ENCODE data around the gene GPC6.

Gene GPC6

DNA sequence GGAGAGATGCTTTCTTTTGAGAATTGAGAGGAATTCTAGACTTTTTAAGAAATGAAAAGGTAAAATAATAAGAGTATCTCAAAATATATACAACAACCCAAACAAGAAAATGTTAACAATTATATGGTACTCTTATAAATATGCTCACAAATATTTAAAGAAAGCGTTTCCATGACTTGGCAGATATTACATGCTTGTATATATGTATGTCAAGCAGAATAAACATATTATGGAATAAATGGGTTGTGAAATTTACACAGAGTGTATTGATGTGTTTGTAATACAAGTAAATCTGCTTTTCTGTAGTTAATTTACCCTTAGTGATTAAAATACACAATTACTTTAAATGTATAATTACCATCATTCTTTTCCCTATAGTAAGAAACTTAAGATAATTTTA is 65.8 kb downstream of the GPC6 start:
- Histone ChIP-seq H2AFZ (ENCODE audit: low read length) (no peak overlapping the region), H3K27me3 (ENCODE audit: insufficient read depth, low read length, poor library complexity, severe bottlenecking) (no peaks in the 10 kb centered on the region), H3K9ac (ENCODE audit: low read depth, low read length, poor library complexity, severe bottlenecking) (no peak overlapping the region), H3K79me2 (ENCODE audit: insufficient read depth, low read length) (no peaks in the 10 kb centered on the region), H3K4me1 (ENCODE audit: insufficient read depth, low read length, poor library complexity, severe bottlenecking) (no peaks in the 10 kb centered on the region), H3K36me3 (ENCODE audit: insufficient read depth, low read length) (no peaks in the 10 kb centered on the region), H3F3A (ENCODE audit: low read depth) (no peaks in the 10 kb centered on the region), H4K20me1 (ENCODE audit: insufficient read depth, low read length, poor library complexity, severe bottlenecking) (no peaks in the 10 kb centered on the region), H3K4me3 (ENCODE audit: low read length, poor library complexity, severe bottlenecking) (no peak overlapping the region), H3K9me2 (replicated peaks; ENCODE audit: low read depth, low read length) (no peaks in the 10 kb centered on the region), H3K9me3 (ENCODE audit: insufficient read depth, low read depth, low read length) (no peaks in the 10 kb centered on the region), H3K4me2 (ENCODE audit: low read depth, low read length, poor library complexity, severe bottlenecking) (no peak overlapping the region)
- TF ChIP-seq EZH2phosphoT487 (IDR thresholded peaks at IDR 0.05; ENCODE audit: borderline replicate concordance) (no peak), CTCF (conservative IDR thresholded peaks at IDR 0.05; ENCODE audit: low read length) (no peak)

- Histone ChIP-seq H3K4me2 (ENCODE audit: low read depth, low read length, poor library complexity, severe bottlenecking) (no peak overlapping the region), H3K9ac (ENCODE audit: low read depth, low read length, poor library complexity, severe bottlenecking) (no peak overlapping the region), H3K79me2 (ENCODE audit: insufficient read depth, low read length) (no peaks in the 10 kb centered on the region), H4K20me1 (ENCODE audit: insufficient read depth, low read length, poor library complexity, severe bottlenecking) (no peaks in the 10 kb centered on the region), H3K9me3 (ENCODE audit: insufficient read depth, low read depth, low read length) (no peaks in the 10 kb centered on the region), H3F3A (ENCODE audit: low read depth) (no peaks in the 10 kb centered on the region), H3K36me3 (ENCODE audit: insufficient read depth, low read length) (no peaks in the 10 kb centered on the region), H3K27me3 (ENCODE audit: insufficient read depth, low read length, poor library complexity, severe bottlenecking) (no peaks in the 10 kb centered on the region), H3K4me3 (ENCODE audit: low read length, poor library complexity, severe bottlenecking) (no peak overlapping the region), H2AFZ (ENCODE audit: low read length) (no peak overlapping the region), H3K9me2 (replicated peaks; ENCODE audit: low read depth, low read length) (no peaks in the 10 kb centered on the region), H3K4me1 (ENCODE audit: insufficient read depth, low read length, poor library complexity, severe bottlenecking) (no peaks in the 10 kb centered on the region)
- no peak for TF ChIP-seq CTCF (conservative IDR thresholded peaks at IDR 0.05; ENCODE audit: low read length)
- TF ChIP-seq EZH2phosphoT487 (IDR thresholded peaks at IDR 0.05; ENCODE audit: borderline replicate concordance) = no peak
Observed at GRCh38 chr13:93293710-93294109, 67.1 kb downstream of the GPC6 start.

- Histone ChIP-seq H3K36me3 (ENCODE audit: insufficient read depth, low read length) (no peaks in the 10 kb centered on the region), H3K4me1 (ENCODE audit: insufficient read depth, low read length, poor library complexity, severe bottlenecking) (no peaks in the 10 kb centered on the region), H3K79me2 (ENCODE audit: insufficient read depth, low read length) (no peaks in the 10 kb centered on the region), H3K4me3 (ENCODE audit: low read length, poor library complexity, severe bottlenecking) (no peak overlapping the region), H3K9me3 (ENCODE audit: insufficient read depth, low read depth, low read length) (no peaks in the 10 kb centered on the region), H2AFZ (ENCODE audit: low read length) (no peak overlapping the region), H3K9ac (ENCODE audit: low read depth, low read length, poor library complexity, severe bottlenecking) (no peak overlapping the region), H3K4me2 (ENCODE audit: low read depth, low read length, poor library complexity, severe bottlenecking) (no peak overlapping the region), H4K20me1 (ENCODE audit: insufficient read depth, low read length, poor library complexity, severe bottlenecking) (no peaks in the 10 kb centered on the region), H3K27me3 (ENCODE audit: insufficient read depth, low read length, poor library complexity, severe bottlenecking) (no peaks in the 10 kb centered on the region), H3K9me2 (replicated peaks; ENCODE audit: low read depth, low read length) (no peaks in the 10 kb centered on the region), H3F3A (ENCODE audit: low read depth) (no peaks in the 10 kb centered on the region)
- TF ChIP-seq EZH2phosphoT487 (IDR thresholded peaks at IDR 0.05; ENCODE audit: borderline replicate concordance) (no peak), CTCF (conservative IDR thresholded peaks at IDR 0.05; ENCODE audit: low read length) (no peak)
Observed at GRCh38 chr13:93296584-93296983, 70.0 kb downstream of the GPC6 start.
